Measurements from ENCODE around the gene RBM41.
A peak's percentile ranks its signal among the peaks of the same experiment; 100 is the strongest.
"Not testable (repeated sequence)": the region's sequence is repeated elsewhere in the genome, so short reads cannot be mapped to it uniquely, and the experiment has no call there.

The RBM41 gene

GRCh38 chrX:107102980-107103379, 15.6 kb downstream of the RBM41 start:
- no peaks in the 10 kb centered on the region for H3K9me3 Mint-ChIP-seq
- ATAC-seq (no peak), DNase-seq (no peak)
- peaks cover 10% of the 10 kb centered on the region for H3K4me1 Mint-ChIP-seq
- no peak overlapping the region for H3K27ac Mint-ChIP-seq
- no peaks in the 10 kb centered on the region for H3K27me3 Mint-ChIP-seq
- no peak overlapping the region for H3K4me3 Mint-ChIP-seq

GRCh38 chrX:107076158-107076557, 42.5 kb downstream of the RBM41 start:
- H3K27me3 Mint-ChIP-seq, result no peaks in the 10 kb centered on the region
- DNase-seq (no peak), ATAC-seq (no peak)
- H3K4me1 Mint-ChIP-seq, result peaks cover 4% of the 10 kb centered on the region
- H3K4me3 Mint-ChIP-seq, result no peak overlapping the region
- peaks cover 0 to 5% of the 10 kb centered on the region in 2 donors for H3K9me3 Mint-ChIP-seq
- no peak overlapping the region for H3K27ac Mint-ChIP-seq

DNA sequence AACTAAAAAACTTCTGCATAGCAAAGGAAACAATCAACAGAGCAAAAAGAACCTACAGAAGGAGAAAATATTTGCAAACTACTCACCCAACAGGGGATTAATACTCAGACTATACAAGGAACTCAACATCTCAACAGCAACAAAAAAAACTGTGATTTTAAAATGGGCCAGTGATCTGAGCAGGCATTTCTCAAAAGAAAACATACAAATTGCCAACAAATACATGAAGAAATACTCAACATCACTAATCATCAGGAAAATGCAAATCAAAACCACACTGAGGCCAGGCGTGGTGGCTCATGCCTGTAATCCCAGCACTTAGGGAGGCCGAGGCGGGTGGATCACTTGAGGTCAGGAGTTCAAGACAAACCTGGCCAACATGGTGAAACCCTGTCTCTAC, 60.9 kb downstream of the RBM41 start:
- not testable (repeated sequence) for H3K4me3 Mint-ChIP-seq, ATAC-seq, H3K9me3 Mint-ChIP-seq, H3K4me1 Mint-ChIP-seq, H3K27ac Mint-ChIP-seq, H3K27me3 Mint-ChIP-seq, DNase-seq

GRCh38 chrX:107054978-107055377, 63.6 kb downstream of the RBM41 start:
- H3K27me3 Mint-ChIP-seq, result no peaks in the 10 kb centered on the region
- DNase-seq, result no peak
- no peak for ATAC-seq
- H3K9me3 Mint-ChIP-seq, result peaks cover 9 to 10% of the 10 kb centered on the region in 2 donors
- no peak overlapping the region for H3K4me3 Mint-ChIP-seq
- H3K27ac Mint-ChIP-seq, result no peak overlapping the region
- no peaks in the 10 kb centered on the region for H3K4me1 Mint-ChIP-seq

DNA sequence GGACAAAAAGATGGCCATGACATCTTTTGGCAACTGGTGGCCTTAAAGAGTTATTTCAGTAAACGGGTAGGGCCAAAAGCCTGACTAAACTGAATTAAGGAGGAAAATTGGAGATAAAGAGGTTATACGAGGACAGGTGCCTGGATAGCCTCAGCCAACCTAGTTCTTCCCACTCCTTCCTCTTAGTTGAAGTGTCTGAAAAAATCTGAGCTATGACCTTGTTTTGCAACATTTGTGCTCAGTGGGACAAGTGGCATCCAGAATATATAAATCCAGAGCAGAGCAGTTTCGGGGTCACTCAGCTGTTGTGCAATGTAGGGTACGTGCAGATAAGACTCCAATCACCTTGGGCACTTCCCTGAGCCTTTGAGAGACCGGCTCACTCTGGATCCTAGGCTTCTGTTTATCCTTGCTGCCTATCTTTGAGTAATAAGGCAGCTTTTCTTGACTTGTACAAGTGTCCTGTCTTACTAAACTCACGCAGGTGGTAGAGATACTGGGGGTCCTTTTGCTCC, 68.4 kb downstream of the RBM41 start:
- peaks cover 4 to 5% of the 10 kb centered on the region in 2 donors for H3K9me3 Mint-ChIP-seq
- H3K4me3 Mint-ChIP-seq, result no peak overlapping the region
- H3K27ac Mint-ChIP-seq, result no peak overlapping the region
- H3K4me1 Mint-ChIP-seq, result no peaks in the 10 kb centered on the region
- peaks cover 7% of the 10 kb centered on the region for H3K27me3 Mint-ChIP-seq
- ATAC-seq, result no peak
- DNase-seq, result no peak

- Mint-ChIP-seq H3K4me3 (no peak overlapping the region), H3K4me1 (no peaks in the 10 kb centered on the region), H3K27me3 (peaks cover 7% of the 10 kb centered on the region), H3K9me3 (peaks cover 4 to 5% of the 10 kb centered on the region in 2 donors), H3K27ac (no peak overlapping the region)
- ATAC-seq (no peak), DNase-seq (no peak)
Measured at GRCh38 chrX:107047622-107048021, 71.0 kb downstream of the RBM41 start.

GRCh38 chrX:107029752-107030151, 88.9 kb downstream of the RBM41 start:
- no peaks in the 10 kb centered on the region for H3K9me3 Mint-ChIP-seq
- H3K27ac Mint-ChIP-seq, result no peak overlapping the region
- H3K4me1 Mint-ChIP-seq, result no peaks in the 10 kb centered on the region
- no peak for ATAC-seq
- no peak overlapping the region for H3K4me3 Mint-ChIP-seq
- DNase-seq, result no peak
- H3K27me3 Mint-ChIP-seq, result peaks cover 7% of the 10 kb centered on the region

- DNase-seq (no peak), ATAC-seq (no peak)
- Mint-ChIP-seq H3K4me3 (no peak overlapping the region), H3K9me3 (no peaks in the 10 kb centered on the region), H3K4me1 (no peaks in the 10 kb centered on the region), H3K27ac (peak overlapping the region in 1 of 2 donors; percentile 86), H3K27me3 (no peaks in the 10 kb centered on the region)
Measured at GRCh38 chrX:107025545-107025944, 93.1 kb downstream of the RBM41 start.

- H3K27me3 Mint-ChIP-seq, result no peaks in the 10 kb centered on the region
Measured at GRCh38 chrX:107014936-107015335, 103.7 kb downstream of the RBM41 start.

More at GRCh38 chrX:107014936-107015335, 103.7 kb downstream of the RBM41 start:
- no peak for DNase-seq
- Mint-ChIP-seq H3K4me3 (no peak overlapping the region), H3K9me3 (no peaks in the 10 kb centered on the region), H3K27ac (no peak overlapping the region), H3K4me1 (no peaks in the 10 kb centered on the region)
- ATAC-seq, result no peak
